PC-9 (cell line): ENCODE measurements around the gene ELOVL1.

Experiments used
- CTCF ChIP-seq: fragments of 200-600 bp; sonication (generic); conservative IDR thresholded peaks from 2 replicates; pipeline ENCODE4 v1.6.1; 2017; ENCODE audit warnings: mixed run types, antibody characterized with exemption, mild to moderate bottlenecking, moderate library complexity
- EZH2 ChIP-seq: fragments of 200-600 bp; sonication (generic); IDR thresholded peaks from 2 replicates; pipeline ENCODE4 v1.8.0; 2017; ENCODE audit warnings: antibody characterized with exemption, low read depth

GRCh38 chr1:43387976-43388599 lies 20.3 kb upstream of the ELOVL1 start:
- TF ChIP-seq CTCF (no peak), EZH2 (no peak)
